AG20443 (cell line): Measurements from ENCODE around the gene UCMA.

Source experiments
- DNase-seq: peaks from one replicate; pipeline ENCODE4 v3.0.0; 2012; ENCODE audit warnings: low spot score, mixed read lengths

Gene UCMA

DNA sequence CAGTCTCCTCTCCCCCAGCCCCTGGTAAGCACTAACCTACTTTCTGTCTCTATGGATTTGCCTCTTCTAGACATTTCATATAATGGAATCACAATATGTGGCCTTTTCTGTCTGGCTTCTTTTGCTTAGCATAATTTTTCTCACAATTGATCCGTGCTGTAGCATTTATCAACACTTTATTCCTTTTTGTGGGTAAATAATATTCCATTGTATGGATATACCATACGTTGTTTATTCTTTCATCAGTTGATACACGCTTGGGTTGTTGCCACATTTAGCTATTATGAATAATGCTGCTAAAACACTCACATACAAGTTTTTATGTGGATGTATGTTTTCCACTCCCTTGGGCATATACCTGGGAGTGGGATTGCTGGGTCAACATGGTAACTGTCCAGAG, 47.0 kb downstream of the UCMA start:
- DNase-seq, result no peak

DNA sequence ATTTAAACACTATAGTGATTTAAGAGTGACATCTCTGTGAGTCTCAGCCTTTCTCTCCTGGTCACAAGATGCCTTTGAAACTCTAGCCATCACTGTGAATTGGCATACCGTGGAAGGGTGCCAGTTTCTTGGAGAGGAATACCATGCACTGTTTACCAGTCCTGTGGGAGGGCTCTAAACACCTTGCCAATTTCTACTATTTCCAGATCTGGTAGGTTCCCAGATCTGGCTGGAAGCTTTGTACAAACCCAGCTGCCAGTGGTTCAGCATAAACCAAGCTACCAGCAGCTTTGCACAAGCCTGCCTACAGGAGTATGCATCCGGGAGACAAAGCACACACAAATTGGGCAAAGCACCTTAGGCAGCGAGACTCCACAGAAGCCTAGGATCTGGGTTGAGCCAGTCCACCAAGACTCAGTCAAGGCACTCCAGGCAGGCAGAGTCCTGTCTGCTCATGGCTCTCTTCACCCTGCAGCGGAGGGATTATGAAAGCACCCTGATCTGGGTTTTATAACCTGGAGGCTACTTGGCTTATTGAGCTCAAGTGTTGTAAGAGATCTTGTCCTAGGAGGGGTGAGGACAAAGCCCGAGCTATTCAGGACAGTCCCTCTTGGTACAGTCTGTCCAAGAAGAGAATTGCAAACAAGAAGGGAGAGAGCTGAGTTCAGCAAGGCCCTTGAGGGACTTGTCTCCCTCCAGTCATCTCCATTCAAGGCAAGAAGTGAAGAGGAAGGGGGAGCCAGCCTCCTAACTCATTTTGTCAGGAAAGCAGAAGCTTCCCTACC, 49.3 kb downstream of the UCMA start:
- no peak for DNase-seq

DNA sequence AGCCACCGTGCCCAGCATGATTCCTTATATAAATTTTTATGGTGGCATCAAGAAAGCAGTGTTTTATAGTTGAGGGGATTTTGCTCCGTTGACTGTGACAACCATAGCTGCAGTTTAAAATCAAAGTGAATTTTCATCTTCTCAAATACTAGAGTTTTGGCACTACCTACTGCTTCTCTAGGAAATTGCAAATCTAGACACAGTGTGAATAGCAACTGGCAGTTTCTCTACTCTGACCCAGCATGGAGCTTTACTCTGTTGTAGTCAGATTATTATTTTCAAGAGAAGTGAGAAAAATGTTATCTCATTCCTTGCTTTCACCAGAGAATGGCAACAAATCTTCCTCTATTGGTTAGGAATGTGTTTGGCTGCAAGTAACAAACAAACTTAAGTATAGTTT, 49.9 kb downstream of the UCMA start:
- no peak for DNase-seq

DNA sequence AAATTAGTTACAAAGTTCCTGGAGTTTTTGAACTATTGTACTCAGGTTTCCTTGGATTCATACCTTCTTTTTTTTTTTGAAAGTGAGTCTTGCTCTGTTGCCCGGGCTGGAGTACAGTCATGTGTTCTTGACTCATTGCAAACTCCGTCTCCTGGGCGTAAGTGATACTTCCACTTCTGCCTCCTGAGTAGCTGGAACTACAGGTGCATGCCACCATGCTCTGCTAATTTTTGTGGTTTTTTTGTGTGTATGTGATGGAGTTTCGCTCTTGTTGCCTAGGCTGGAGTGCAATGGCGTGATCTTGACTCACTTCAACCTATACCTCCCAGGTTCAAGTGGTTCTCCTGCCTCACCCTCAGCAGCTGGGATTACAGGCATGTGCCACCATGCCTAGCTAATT, 50.5 kb downstream of the UCMA start:
- DNase-seq, result no peak

DNA sequence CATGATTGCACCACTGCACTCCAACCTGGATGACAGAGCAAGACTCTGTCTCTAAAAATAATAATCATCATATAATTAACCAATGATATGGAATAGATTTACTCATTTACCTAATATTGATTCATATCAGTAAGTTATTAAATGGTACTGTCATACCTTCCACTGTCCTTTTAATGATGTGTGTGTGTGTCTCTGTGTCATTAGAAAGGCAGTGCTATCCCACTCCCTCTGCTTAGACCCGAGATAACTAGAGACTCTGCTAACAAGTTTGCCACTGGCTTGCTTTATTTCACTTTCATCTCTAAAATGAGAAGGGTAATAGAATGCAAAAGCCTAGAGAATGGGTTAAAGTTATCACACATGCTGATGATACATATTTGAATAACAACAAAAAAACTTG, 51.8 kb downstream of the UCMA start:
- no peak for DNase-seq

DNA sequence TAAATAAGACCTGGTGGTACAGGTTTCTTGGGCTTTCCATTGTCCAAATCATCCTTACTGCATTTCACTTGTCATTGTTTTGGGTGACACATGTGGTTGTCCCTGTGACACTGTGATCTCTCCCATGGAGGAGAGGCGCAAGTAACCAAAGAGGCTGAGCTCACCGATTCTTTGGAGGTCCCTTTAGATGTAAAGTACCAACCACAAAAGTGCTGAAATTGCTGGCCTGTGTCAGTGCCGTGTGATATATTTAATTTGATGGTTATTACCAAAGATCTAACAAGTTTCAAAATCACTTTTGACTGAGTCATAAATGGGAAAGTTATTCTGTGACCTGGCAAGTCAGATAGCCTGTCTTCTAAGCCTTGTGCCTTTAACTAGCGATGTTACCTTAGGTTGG, 53.4 kb downstream of the UCMA start:
- no peak for DNase-seq

DNA sequence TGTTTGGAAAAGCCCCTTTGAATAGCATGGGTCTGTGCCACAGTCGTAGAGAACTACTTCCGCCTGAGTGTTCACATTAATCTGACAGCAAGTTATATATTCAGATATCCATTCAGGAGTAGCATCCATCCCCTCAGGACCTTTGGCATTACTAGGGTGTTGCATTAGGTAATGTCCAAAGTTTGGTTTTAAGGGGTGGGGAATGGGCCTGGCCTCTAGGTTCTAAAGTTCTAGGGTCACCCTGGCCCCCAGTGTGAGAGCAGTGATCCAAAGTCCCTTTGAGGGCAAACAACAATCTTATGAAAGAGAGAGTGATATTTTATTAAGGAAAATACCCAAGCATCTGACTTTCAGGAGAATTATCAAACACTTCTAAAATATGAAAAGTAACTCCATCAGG, 60.6 kb downstream of the UCMA start:
- DNase-seq, result no peak
